WTC11 (cell line): ENCODE measurements around the gene SINHCAF.

Experiments used
- ESRRA ChIP-seq: sonication (generic); formaldehyde crosslinking; IDR thresholded peaks from 2 replicates; pipeline ENCODE4 v1.8.1; 2022; ENCODE audit warnings: mild to moderate bottlenecking, missing genetic modification reagents, borderline replicate concordance
- IRF1 ChIP-seq: sonication (generic); formaldehyde crosslinking; IDR thresholded peaks from 2 replicates; pipeline ENCODE4 v1.8.0; 2023; ENCODE audit warnings: missing genetic modification reagents
- NFYB ChIP-seq: sonication (generic); formaldehyde crosslinking; conservative IDR thresholded peaks from 2 replicates; pipeline ENCODE4 v1.8.0; 2022; ENCODE audit warnings: low read depth, missing genetic modification reagents
- RELA ChIP-seq: sonication (generic); formaldehyde crosslinking; IDR thresholded peaks from 2 replicates; pipeline ENCODE4 v1.8.1; 2022; ENCODE audit warnings: missing genetic modification reagents, mild to moderate bottlenecking, borderline replicate concordance
- USF2 ChIP-seq: sonication (generic); formaldehyde crosslinking; IDR thresholded peaks from 2 replicates; pipeline ENCODE4 v1.8.1; 2023; ENCODE audit warnings: mild to moderate bottlenecking, missing genetic modification reagents, moderate library complexity
- ZNF416 ChIP-seq: fragments of 250-450 bp; sonication (Bioruptor Pico); IDR thresholded peaks from 2 replicates; pipeline ENCODE4 v1.9.0; 2021; ENCODE audit warnings: mild to moderate bottlenecking, inconsistent platforms
- TF ChIP-seq, protein P1 (sequence below): fragments of 200-600 bp; IDR thresholded peaks from 2 replicates; pipeline ENCODE4 v1.8.0; 2022; ENCODE audit warnings: antibody characterized with exemption

GRCh38 chr12:31267966-31268365 lies 58.0 kb downstream of the SINHCAF start:
- TF ChIP-seq, protein P1, sequence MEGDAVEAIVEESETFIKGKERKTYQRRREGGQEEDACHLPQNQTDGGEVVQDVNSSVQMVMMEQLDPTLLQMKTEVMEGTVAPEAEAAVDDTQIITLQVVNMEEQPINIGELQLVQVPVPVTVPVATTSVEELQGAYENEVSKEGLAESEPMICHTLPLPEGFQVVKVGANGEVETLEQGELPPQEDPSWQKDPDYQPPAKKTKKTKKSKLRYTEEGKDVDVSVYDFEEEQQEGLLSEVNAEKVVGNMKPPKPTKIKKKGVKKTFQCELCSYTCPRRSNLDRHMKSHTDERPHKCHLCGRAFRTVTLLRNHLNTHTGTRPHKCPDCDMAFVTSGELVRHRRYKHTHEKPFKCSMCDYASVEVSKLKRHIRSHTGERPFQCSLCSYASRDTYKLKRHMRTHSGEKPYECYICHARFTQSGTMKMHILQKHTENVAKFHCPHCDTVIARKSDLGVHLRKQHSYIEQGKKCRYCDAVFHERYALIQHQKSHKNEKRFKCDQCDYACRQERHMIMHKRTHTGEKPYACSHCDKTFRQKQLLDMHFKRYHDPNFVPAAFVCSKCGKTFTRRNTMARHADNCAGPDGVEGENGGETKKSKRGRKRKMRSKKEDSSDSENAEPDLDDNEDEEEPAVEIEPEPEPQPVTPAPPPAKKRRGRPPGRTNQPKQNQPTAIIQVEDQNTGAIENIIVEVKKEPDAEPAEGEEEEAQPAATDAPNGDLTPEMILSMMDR, result no peak
- TF ChIP-seq IRF1 (CRISPR knock-in tag) (no peak), USF2 (CRISPR knock-in tag) (no peak), ZNF416 (CRISPR knock-in tag) (no peak), NFYB (CRISPR knock-in tag) (no peak), ESRRA (CRISPR knock-in tag) (no peak), RELA (CRISPR knock-in tag) (no peak)
